ENCODE measurements around the gene OR1K1. TPM values are rescaled to one million over a fixed set of nuclear protein-coding genes. Genes with fewer than 3 reads are reported as not detected.

Gene OR1K1
- total RNA-seq, 1 experiment from 2014 or later: not detected

Other genes with a start within 250 kb of the OR1K1 start
- gene OR1N2, start 247.0 kb upstream of the OR1K1 start, total RNA-seq (2021; ENCODE audit: unreplicated experiment): not detected
- not detected for gene OR1L8, start 216.7 kb upstream of the OR1K1 start, total RNA-seq (2021; ENCODE audit: unreplicated experiment)
- not detected for gene OR1Q1, start 185.4 kb upstream of the OR1K1 start, total RNA-seq (2021; ENCODE audit: unreplicated experiment)
- gene OR1B1, start 142.5 kb upstream of the OR1K1 start, total RNA-seq (2021; ENCODE audit: unreplicated experiment): not detected
- not detected for gene OR1L1, start 138.4 kb upstream of the OR1K1 start, total RNA-seq (2021; ENCODE audit: unreplicated experiment)
- not detected for gene OR1L3, start 125.0 kb upstream of the OR1K1 start, total RNA-seq (2021; ENCODE audit: unreplicated experiment)
- not detected for gene OR1L4, start 76.1 kb upstream of the OR1K1 start, total RNA-seq (2021; ENCODE audit: unreplicated experiment)
- gene OR1L6, start 57.8 kb upstream of the OR1K1 start, total RNA-seq (2021; ENCODE audit: unreplicated experiment): not detected
- gene OR5C1, start 11.2 kb upstream of the OR1K1 start, total RNA-seq (2021; ENCODE audit: unreplicated experiment): not detected
- gene PDCL, start 28.5 kb downstream of the OR1K1 start, total RNA-seq (2021; ENCODE audit: unreplicated experiment): 17.7 TPM
- gene RC3H2, start 105.2 kb downstream of the OR1K1 start, total RNA-seq (2021; ENCODE audit: unreplicated experiment): 53.8 TPM
- gene ZBTB6, start 113.2 kb downstream of the OR1K1 start, total RNA-seq (2021; ENCODE audit: unreplicated experiment): 12.3 TPM
- gene ZBTB26, start 131.4 kb downstream of the OR1K1 start, total RNA-seq (2021; ENCODE audit: unreplicated experiment): 5.5 TPM
- gene RABGAP1, start 140.9 kb downstream of the OR1K1 start, total RNA-seq (2021; ENCODE audit: unreplicated experiment): 29.7 TPM
- gene GPR21, start 233.5 kb downstream of the OR1K1 start, total RNA-seq (2021; ENCODE audit: unreplicated experiment): 1.1 TPM

All from HCT116 (cell line).